HepG2 (cell line): Measurements from ENCODE around the gene HIVEP2. TPM values are rescaled to one million over a fixed set of nuclear protein-coding genes. Genes with fewer than 3 reads are reported as not detected.
A peak's percentile ranks its signal among the peaks of the same experiment; 100 is the strongest.

Source experiments
- CAMTA2 ChIP-seq: sonication (generic); formaldehyde crosslinking; IDR thresholded peaks from 2 replicates; pipeline ENCODE4 v1.4.0; 2020; ENCODE audit warnings: mild to moderate bottlenecking, missing genetic modification reagents, borderline replicate concordance
- KDM5B ChIP-seq: sonication (generic); formaldehyde crosslinking; IDR thresholded peaks from 2 replicates; pipeline ENCODE4 v1.4.0; 2020; ENCODE audit warnings: missing genetic modification reagents, mild to moderate bottlenecking, borderline replicate concordance
- TEAD2 ChIP-seq: sonication (generic); formaldehyde crosslinking; IDR thresholded peaks from 2 replicates; pipeline ENCODE4 v1.9.0; 2021; ENCODE audit warnings: missing genetic modification reagents
- TGIF2 ChIP-seq: IDR thresholded peaks from 2 replicates; pipeline ENCODE4 v1.6.1; 2016; ENCODE audit warnings: control low read depth, missing compliant biosample characterization
- ZNF773 ChIP-seq: sonication (generic); formaldehyde crosslinking; IDR thresholded peaks from 2 replicates; pipeline ENCODE4 v1.4.0; 2020; ENCODE audit warnings: missing genetic modification reagents, borderline replicate concordance
- polyA plus RNA-seq, 8 experiments: library from polyadenylated mRNA; depleted of rRNA in 3 of 8; stranded (reverse) in 7 of 8; unstranded in 1 of 8; fragments of >200 nt; fragmentation: Illumina TruSeq in 4 of 8; extraction: Trizol in 4 of 8; gene quantifications; 2 replicates each; pipeline versions ENCODE4 v1.2.1 to v1.2.3, GENCODE V29; 2011 to 2016; ENCODE audit warnings: low read depth in 4 of 8, missing spikeins in 1 of 8, mixed read lengths in 1 of 8; ENCODE audit not compliant: insufficient read depth in 1 of 8
- total RNA-seq, 5 experiments: library from RNA; depleted of rRNA; stranded (reverse); fragments of >200 nt; fragmentation: Illumina TruSeq; extraction: Trizol; gene quantifications; 2 replicates each; pipeline ENCODE4 v1.2.3, GENCODE V29; 2016; ENCODE audit warnings: low read depth in 1 of 5
- TF ChIP-seq, protein P1 (sequence below): IDR thresholded peaks from 2 replicates; pipeline ENCODE4 v1.6.1; 2016; ENCODE audit warnings: missing genetic modification reagents, missing compliant biosample characterization
- TF ChIP-seq, protein P2 (sequence below): sonication (generic); formaldehyde crosslinking; IDR thresholded peaks from 2 replicates; pipeline ENCODE4 v1.9.0; 2021; ENCODE audit warnings: missing genetic modification reagents, borderline replicate concordance
- TF ChIP-seq, protein P3 (sequence below): sonication (generic); formaldehyde crosslinking; IDR thresholded peaks from 2 replicates; pipeline ENCODE4 v1.5.0; 2020; ENCODE audit warnings: mild to moderate bottlenecking, missing genetic modification reagents, borderline replicate concordance
- TF ChIP-seq, protein P4 (sequence below): sonication (generic); formaldehyde crosslinking; IDR thresholded peaks from 2 replicates; pipeline ENCODE4 v1.5.0; 2020; ENCODE audit warnings: missing genetic modification reagents

The HIVEP2 gene
- total and polyA plus RNA-seq, 2 of the 13 experiments (the other 11 are each of a cell fraction or from before 2014, with no cell fraction given) = 3.4 to 12.9 TPM

DNA sequence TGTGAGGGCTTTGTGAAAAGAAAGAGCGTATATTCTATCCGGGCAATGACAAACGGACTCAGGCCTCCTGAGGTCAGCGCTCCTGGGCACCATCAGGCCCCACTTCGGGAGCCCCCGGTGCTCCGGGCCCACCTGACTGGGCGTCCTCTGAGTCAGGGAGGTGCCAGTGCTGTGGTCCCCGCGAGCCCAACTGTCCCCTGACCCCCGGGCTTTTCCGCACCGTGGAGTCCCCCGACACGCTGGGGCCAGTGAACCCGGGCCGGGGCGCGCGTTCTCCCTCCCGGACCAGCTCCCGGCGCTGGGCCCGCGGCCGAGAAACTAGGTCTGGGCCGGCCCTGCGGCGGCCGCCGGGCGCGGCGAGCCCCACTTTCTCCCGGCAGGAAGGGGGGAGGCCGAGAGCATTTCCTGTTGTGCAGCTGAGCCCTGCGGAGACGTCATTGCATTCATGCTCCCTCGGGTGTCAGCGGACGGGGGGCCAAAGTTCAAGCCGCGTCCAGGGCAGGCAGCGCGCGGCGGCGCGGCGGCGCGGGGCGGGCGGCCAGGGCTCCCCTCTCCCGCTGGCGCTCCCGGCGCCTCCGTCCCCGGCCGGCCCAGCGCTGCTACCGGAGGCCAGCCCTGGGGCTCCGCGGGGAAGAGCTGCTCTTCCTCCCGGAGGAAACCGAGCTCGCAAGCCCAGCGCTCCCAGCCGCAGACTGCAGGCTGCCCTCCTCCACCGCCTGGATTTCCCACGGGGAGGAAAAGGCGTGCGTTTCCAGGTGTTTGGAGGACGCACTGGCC is 18.3 kb downstream of the HIVEP2 start (continued):
- TF ChIP-seq, protein P1, sequence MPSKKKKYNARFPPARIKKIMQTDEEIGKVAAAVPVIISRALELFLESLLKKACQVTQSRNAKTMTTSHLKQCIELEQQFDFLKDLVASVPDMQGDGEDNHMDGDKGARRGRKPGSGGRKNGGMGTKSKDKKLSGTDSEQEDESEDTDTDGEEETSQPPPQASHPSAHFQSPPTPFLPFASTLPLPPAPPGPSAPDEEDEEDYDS (CRISPR knock-in tag) = peak; percentile 76
- TF ChIP-seq, protein P2, sequence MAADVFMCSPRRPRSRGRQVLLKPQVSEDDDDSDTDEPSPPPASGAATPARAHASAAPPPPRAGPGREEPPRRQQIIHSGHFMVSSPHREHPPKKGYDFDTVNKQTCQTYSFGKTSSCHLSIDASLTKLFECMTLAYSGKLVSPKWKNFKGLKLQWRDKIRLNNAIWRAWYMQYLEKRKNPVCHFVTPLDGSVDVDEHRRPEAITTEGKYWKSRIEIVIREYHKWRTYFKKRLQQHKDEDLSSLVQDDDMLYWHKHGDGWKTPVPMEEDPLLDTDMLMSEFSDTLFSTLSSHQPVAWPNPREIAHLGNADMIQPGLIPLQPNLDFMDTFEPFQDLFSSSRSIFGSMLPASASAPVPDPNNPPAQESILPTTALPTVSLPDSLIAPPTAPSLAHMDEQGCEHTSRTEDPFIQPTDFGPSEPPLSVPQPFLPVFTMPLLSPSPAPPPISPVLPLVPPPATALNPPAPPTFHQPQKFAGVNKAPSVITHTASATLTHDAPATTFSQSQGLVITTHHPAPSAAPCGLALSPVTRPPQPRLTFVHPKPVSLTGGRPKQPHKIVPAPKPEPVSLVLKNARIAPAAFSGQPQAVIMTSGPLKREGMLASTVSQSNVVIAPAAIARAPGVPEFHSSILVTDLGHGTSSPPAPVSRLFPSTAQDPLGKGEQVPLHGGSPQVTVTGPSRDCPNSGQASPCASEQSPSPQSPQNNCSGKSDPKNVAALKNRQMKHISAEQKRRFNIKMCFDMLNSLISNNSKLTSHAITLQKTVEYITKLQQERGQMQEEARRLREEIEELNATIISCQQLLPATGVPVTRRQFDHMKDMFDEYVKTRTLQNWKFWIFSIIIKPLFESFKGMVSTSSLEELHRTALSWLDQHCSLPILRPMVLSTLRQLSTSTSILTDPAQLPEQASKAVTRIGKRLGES (CRISPR knock-in tag) = peak; percentile 77
- TF ChIP-seq TGIF2 (CRISPR knock-in tag) = peak; percentile 78
- peak; percentile 86; the same call in 1 of the 2 replicates for TF ChIP-seq TEAD2
- TF ChIP-seq, protein P3, sequence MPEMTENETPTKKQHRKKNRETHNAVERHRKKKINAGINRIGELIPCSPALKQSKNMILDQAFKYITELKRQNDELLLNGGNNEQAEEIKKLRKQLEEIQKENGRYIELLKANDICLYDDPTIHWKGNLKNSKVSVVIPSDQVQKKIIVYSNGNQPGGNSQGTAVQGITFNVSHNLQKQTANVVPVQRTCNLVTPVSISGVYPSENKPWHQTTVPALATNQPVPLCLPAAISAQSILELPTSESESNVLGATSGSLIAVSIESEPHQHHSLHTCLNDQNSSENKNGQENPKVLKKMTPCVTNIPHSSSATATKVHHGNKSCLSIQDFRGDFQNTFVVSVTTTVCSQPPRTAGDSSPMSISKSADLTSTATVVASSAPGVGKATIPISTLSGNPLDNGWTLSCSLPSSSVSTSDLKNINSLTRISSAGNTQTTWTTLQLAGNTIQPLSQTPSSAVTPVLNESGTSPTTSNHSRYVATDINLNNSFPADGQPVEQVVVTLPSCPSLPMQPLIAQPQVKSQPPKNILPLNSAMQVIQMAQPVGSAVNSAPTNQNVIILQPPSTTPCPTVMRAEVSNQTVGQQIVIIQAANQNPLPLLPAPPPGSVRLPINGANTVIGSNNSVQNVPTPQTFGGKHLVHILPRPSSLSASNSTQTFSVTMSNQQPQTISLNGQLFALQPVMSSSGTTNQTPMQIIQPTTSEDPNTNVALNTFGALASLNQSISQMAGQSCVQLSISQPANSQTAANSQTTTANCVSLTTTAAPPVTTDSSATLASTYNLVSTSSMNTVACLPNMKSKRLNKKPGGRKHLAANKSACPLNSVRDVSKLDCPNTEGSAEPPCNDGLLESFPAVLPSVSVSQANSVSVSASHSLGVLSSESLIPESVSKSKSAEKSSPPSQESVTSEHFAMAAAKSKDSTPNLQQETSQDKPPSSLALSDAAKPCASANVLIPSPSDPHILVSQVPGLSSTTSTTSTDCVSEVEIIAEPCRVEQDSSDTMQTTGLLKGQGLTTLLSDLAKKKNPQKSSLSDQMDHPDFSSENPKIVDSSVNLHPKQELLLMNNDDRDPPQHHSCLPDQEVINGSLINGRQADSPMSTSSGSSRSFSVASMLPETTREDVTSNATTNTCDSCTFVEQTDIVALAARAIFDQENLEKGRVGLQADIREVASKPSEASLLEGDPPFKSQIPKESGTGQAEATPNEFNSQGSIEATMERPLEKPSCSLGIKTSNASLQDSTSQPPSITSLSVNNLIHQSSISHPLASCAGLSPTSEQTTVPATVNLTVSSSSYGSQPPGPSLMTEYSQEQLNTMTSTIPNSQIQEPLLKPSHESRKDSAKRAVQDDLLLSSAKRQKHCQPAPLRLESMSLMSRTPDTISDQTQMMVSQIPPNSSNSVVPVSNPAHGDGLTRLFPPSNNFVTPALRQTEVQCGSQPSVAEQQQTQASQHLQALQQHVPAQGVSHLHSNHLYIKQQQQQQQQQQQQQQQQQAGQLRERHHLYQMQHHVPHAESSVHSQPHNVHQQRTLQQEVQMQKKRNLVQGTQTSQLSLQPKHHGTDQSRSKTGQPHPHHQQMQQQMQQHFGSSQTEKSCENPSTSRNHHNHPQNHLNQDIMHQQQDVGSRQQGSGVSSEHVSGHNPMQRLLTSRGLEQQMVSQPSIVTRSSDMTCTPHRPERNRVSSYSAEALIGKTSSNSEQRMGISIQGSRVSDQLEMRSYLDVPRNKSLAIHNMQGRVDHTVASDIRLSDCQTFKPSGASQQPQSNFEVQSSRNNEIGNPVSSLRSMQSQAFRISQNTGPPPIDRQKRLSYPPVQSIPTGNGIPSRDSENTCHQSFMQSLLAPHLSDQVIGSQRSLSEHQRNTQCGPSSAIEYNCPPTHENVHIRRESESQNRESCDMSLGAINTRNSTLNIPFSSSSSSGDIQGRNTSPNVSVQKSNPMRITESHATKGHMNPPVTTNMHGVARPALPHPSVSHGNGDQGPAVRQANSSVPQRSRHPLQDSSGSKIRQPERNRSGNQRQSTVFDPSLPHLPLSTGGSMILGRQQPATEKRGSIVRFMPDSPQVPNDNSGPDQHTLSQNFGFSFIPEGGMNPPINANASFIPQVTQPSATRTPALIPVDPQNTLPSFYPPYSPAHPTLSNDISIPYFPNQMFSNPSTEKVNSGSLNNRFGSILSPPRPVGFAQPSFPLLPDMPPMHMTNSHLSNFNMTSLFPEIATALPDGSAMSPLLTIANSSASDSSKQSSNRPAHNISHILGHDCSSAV = peak; percentile 80; the same call in 1 of the 2 replicates
- TF ChIP-seq, protein P4, sequence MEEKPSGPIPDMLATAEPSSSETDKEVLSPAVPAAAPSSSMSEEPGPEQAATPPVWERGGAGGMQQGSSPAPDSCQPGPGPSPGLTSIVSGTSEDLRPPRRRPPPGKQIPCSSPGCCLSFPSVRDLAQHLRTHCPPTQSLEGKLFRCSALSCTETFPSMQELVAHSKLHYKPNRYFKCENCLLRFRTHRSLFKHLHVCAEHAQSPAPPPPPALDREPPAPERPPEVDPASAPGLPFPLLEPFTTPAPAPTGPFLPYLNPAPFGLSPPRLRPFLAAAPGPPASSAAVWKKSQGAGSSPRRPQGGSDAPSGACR (CRISPR knock-in tag) = no peak
- TF ChIP-seq CAMTA2 (CRISPR knock-in tag) = peak; percentile 42; the same call in 1 of the 2 replicates
- TF ChIP-seq ZNF773 (CRISPR knock-in tag) = peak; percentile 89
- TF ChIP-seq KDM5B (CRISPR knock-in tag) = peak; percentile 94
